Astrocyte of the spinal cord (primary cell): ENCODE results near the gene SLCO1C1.

Experiments used
- DNase-seq: peaks from one replicate; pipeline ENCODE4 v3.0.0; 2011; ENCODE audit warnings: low read depth, low spot score
- H3K4me3 ChIP-seq: 2 replicates; pipeline ENCODE4 v1.5.1; 2011; ENCODE audit warnings: low read depth, mild to moderate bottlenecking, low read length, moderate library complexity
- in situ Hi-C: cut with HindIII; loops from 2 replicates; pipeline ENCODE4 v1.10.0; 2017; ENCODE audit warnings: low sequenced_read_pairs
- TF ChIP-seq, protein P1 (sequence below): IDR thresholded peaks from 2 replicates; pipeline ENCODE4 v1.5.1; 2012; ENCODE audit warnings: low read depth, mild to moderate bottlenecking, low read length, inconsistent platforms

The SLCO1C1 gene, protein sequence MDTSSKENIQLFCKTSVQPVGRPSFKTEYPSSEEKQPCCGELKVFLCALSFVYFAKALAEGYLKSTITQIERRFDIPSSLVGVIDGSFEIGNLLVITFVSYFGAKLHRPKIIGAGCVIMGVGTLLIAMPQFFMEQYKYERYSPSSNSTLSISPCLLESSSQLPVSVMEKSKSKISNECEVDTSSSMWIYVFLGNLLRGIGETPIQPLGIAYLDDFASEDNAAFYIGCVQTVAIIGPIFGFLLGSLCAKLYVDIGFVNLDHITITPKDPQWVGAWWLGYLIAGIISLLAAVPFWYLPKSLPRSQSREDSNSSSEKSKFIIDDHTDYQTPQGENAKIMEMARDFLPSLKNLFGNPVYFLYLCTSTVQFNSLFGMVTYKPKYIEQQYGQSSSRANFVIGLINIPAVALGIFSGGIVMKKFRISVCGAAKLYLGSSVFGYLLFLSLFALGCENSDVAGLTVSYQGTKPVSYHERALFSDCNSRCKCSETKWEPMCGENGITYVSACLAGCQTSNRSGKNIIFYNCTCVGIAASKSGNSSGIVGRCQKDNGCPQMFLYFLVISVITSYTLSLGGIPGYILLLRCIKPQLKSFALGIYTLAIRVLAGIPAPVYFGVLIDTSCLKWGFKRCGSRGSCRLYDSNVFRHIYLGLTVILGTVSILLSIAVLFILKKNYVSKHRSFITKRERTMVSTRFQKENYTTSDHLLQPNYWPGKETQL

DNA sequence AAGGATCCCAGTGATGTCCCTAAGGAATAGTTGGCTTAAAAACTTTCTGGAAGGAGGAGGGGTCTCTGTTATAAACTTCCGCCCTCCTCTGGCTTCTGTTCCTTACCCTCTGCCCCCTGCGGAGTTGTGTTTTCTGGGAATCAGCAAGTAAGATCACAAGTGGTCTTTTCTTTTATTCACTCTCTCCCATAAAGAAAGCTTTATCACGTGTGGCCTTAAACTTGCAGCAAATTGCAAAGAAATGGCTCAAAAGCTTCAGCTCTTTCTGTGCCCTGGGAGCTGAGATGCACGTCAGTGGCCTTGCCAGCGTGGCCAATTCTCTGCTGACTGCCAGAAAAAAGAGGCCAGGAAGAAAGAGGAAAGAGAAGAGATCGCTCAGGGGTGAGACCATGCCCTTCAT lies at the start of gene SLCO1C1:
Gene SLCO1C1, plus strand, starts transcription at position 101 of the 400 bp plus-strand sequence. CDS start 4,245 bp downstream, outside the sequence.
- TF ChIP-seq, protein P1, sequence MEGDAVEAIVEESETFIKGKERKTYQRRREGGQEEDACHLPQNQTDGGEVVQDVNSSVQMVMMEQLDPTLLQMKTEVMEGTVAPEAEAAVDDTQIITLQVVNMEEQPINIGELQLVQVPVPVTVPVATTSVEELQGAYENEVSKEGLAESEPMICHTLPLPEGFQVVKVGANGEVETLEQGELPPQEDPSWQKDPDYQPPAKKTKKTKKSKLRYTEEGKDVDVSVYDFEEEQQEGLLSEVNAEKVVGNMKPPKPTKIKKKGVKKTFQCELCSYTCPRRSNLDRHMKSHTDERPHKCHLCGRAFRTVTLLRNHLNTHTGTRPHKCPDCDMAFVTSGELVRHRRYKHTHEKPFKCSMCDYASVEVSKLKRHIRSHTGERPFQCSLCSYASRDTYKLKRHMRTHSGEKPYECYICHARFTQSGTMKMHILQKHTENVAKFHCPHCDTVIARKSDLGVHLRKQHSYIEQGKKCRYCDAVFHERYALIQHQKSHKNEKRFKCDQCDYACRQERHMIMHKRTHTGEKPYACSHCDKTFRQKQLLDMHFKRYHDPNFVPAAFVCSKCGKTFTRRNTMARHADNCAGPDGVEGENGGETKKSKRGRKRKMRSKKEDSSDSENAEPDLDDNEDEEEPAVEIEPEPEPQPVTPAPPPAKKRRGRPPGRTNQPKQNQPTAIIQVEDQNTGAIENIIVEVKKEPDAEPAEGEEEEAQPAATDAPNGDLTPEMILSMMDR, result no peak
- in situ Hi-C loops, result no loop called here
- H3K4me3 ChIP-seq, result no peak within 1 kb of the TSS
- no peak for DNase-seq

DNA sequence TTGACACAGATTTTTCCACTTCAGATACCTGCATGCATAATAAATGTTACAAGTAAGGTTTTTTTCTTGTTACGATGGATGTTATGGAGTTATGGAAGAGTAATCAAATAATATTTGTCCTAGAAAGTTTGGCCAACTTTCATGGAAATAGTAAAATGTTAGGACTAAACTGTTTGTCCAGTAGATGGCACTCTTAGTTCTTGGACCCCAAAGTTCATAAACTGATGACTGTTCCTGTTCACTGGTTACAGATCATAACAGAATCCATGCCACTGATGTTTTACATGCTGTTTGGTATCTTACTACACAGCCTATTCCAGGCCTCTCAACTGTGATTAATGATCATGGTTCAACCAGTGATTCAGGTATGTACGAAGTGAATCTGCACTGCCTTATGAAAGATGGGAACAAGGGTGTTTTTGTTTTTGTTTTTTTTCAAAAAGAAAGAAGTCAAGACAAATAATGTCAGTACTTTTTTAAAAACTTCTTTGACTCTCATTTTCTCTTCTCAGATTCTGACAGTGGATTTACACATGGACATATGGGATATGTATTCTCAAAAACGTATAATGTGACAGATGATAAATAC lies 48.8 kb upstream of the SLCO1C1 start:
- DNase-seq, result peak; percentile 57
- TF ChIP-seq, protein P1, result peak; percentile 59
- in situ Hi-C loops, result no loop called here
- H3K4me3 ChIP-seq, result no peak overlapping the region

DNA sequence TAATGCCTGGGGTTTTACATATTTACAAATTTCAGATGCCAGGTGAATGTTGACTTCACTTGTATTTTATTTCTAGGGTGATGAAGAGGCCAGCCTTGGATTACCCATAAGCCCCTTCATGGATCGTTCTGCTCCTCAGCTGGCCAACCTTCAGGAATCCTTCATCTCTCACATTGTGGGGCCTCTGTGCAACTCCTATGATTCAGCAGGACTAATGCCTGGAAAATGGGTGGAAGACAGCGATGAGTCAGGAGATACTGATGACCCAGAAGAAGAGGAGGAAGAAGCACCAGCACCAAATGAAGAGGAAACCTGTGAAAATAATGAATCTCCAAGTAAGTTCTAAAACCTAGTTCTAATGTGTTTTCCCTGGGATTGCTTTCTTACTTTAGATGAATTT lies 41.3 kb upstream of the SLCO1C1 start:
- TF ChIP-seq, protein P1, result no peak
- H3K4me3 ChIP-seq, result no peak overlapping the region
- DNase-seq, result no peak
- in situ Hi-C loops, result no loop called here

DNA sequence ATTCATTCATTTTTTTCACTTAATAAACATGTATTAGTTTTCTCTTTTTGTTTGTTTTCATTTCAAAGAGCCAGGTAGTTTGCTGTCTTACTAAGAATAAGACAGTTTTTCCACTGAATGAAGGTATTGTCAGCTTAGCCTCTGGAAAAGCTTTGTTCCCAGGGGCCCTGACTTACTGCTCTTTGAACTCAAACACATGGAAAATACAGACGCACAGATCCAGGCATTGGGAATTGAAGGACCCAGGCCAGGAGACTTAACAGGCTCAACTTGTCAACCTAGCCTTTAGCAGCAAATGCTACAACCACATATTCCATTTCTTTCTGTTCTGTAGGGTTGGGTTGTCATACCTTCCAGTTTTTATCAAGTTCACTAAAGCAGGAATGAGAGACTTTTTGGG lies 38.5 kb upstream of the SLCO1C1 start:
- TF ChIP-seq, protein P1, result no peak
- no peak overlapping the region for H3K4me3 ChIP-seq
- DNase-seq, result no peak
- in situ Hi-C loops, result no loop called here

DNA sequence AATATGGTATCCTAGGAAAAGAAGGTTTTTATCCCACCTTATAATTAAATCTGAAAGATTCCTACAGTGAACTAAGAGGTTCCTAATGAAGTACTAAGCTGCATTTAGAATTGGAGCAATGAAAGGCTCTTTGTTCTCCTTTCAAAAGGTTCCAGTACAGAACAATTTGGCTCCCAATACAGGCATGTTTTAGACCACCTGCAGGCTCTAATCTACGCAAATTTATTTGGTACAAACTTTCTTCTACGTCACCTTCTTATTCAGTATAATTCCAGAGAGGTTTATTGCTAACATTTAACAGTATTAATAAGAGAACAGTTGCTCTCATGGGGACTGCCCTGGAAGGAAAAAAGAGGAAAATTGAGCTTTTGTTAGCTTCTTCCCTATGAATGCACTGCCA lies 37.6 kb upstream of the SLCO1C1 start:
- no peak overlapping the region for H3K4me3 ChIP-seq
- TF ChIP-seq, protein P1, result no peak
- DNase-seq, result no peak
- in situ Hi-C loops, result no loop called here

DNA sequence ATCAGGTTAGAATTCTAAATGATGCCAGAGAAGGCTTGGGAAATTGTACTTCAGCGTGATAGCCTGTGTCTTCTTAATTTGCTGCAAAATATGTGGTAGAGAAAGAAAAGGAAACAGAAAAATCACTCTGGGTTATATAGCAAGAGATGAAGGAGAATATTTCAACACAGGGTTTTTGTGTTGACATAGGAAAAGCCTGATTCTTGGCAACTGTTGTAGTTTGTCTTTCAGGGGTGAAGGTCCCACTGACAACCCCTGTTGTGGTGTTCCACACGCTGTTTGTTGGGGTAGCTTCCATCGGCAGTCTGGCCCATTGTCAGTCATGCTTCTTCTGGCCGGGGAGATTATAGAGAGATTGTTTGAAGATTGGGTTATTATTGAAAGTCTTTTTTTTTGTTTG lies 13.8 kb upstream of the SLCO1C1 start:
- in situ Hi-C loops, result no loop called here

More for the DNA sequence above, 13.8 kb upstream of the SLCO1C1 start:
- TF ChIP-seq, protein P1, result no peak
- no peak overlapping the region for H3K4me3 ChIP-seq
- DNase-seq, result no peak
